GM19240 (cell line): ENCODE data around the gene FLYWCH2.
"Not testable (repeated sequence)": the region's sequence is repeated elsewhere in the genome, so short reads cannot be mapped to it uniquely, and the experiment has no call there.

ENCODE experiments used
- DNase-seq: peaks from one replicate; pipeline ENCODE4 v3.0.0; 2011; ENCODE audit warnings: low spot score; ENCODE audit not compliant: insufficient read length

Gene FLYWCH2

GRCh38 chr16:2937170-2937569 lies 54.2 kb downstream of the FLYWCH2 start:
- DNase-seq, result no peak

DNA sequence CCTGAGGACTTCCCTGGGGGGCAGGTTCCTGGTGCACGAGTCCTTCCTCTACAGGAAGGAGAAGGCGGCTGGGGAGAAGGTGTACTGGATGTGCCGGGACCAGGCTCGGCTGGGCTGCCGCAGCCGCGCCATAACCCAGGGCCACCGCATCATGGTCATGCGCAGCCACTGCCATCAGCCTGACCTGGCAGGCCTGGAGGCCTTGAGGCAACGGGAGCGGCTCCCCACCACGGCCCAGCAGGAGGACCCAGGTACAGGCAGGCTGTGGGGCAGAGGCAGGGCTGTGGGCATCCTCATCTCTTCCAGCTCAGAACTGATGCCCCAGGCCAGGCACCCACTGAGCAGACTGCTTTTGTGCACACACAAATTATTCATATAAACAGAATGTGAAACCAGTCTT lies 55.2 kb downstream of the FLYWCH2 start:
- no peak for DNase-seq

GRCh38 chr16:2939968-2940367 lies 57.0 kb downstream of the FLYWCH2 start:
- no peak for DNase-seq

DNA sequence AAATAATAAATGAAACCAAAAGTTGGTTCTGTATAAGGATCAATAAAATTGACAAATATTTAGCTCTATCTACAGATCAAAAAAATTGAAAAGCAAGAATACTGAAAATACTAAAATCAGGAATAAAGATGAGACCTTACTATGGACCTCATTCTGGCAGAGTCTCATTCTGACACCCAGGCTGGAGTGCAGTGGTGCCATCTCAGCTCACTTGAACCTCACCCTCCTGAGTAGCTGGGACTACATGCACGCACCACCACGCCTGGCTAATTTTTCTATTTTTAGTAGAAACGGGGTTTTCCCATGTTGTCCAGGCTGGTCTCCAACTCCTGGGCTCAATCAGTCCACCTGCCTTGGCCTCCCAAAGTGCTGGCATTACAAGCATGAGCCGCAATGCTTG lies 59.0 kb downstream of the FLYWCH2 start:
- no peak for DNase-seq

DNA sequence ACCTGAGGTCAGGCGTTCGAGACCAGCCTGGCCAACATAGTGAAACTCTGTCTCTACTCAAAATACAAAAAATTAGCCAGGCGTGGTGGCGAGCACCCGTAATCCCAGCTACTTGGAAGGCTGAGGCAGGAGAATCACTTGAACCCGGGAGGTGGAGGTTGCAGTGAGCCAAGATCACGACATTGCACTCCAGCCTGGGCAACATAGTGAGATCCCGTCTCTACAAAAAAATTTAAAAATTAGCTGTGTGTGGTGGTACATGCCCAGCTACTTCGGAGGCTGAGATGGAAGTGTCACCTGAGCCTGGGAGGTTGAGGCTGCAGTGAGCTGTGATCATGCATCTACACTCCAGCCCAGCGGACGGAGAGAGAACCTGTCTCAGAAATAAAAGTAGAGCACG lies 60.7 kb downstream of the FLYWCH2 start:
- not testable (repeated sequence) for DNase-seq

DNA sequence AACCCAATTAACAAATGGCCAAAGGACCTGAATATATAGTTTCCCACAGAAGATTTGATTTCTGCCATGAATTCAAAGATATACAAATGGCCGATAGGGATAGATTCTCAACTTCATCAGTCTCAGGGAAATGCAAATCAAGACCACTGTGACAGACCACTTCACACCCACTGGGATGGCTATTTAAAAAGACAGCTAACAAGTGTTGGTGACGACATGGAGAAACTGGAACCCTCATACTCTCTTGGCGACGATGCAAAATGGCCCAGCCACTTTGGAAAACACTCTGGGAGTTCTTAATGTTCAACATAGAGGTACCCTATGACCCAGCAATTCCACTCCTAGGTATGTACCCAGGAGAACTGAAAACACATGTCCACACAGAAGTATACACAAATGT lies 63.6 kb downstream of the FLYWCH2 start:
- no peak for DNase-seq
